Testis (tissue), 2 donors: ENCODE results near the gene KLF9.

Source experiments
- CTCF ChIP-seq, 3 experiments: fragments of 450-650 bp in 2 of 3; fragments of 200-600 bp in 1 of 3; sonication (generic) in 1 of 3; IDR thresholded peaks; one replicate each; pipeline ENCODE4 v1.5.1; 2016 to 2019; ENCODE audit warnings: antibody characterized with exemption in 3 of 3, mild to moderate bottlenecking in 2 of 3, moderate library complexity in 1 of 3
- POLR2A ChIP-seq: fragments of 450-650 bp; IDR thresholded peaks from one replicate; pipeline ENCODE4 v1.6.1; 2017; ENCODE audit warnings: antibody characterized with exemption, mild to moderate bottlenecking, moderate library complexity

- no peak for TF ChIP-seq CTCF (IDR thresholded peaks at IDR 0.05)
- TF ChIP-seq POLR2A = no peak
Observed at GRCh38 chr9:70415476-70415875, 1.0 kb upstream of the KLF9 start.
